Putamen (tissue), 1 donor: ENCODE measurements around the gene DLGAP1.
"Not testable (repeated sequence)": the region's sequence is repeated elsewhere in the genome, so short reads cannot be mapped to it uniquely, and the experiment has no call there.

Source experiments
- DNase-seq: peaks from one replicate; pipeline ENCODE4 v3.0.0-alpha.2; 2016; ENCODE audit warnings: low spot score

The DLGAP1 gene

DNA sequence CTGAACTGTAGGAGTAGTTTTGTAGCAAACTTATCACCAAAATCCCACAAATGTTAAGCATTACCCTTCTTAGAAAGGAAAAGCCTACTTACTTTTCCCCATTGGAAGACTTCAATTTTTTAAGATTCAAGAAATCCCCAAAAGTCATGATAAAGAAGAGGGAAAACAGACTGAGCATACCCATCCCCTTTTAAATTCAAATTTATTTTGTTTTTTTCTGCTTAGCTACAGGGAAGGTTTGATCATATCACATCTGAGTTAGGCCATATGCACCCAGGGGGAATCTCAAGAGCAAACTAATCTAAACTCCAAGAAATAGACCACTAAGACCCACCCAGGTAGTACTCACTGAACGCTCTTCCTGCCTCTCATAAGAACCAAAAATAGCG lies 830.6 kb downstream of the DLGAP1 start:
- no peak for DNase-seq

DNA sequence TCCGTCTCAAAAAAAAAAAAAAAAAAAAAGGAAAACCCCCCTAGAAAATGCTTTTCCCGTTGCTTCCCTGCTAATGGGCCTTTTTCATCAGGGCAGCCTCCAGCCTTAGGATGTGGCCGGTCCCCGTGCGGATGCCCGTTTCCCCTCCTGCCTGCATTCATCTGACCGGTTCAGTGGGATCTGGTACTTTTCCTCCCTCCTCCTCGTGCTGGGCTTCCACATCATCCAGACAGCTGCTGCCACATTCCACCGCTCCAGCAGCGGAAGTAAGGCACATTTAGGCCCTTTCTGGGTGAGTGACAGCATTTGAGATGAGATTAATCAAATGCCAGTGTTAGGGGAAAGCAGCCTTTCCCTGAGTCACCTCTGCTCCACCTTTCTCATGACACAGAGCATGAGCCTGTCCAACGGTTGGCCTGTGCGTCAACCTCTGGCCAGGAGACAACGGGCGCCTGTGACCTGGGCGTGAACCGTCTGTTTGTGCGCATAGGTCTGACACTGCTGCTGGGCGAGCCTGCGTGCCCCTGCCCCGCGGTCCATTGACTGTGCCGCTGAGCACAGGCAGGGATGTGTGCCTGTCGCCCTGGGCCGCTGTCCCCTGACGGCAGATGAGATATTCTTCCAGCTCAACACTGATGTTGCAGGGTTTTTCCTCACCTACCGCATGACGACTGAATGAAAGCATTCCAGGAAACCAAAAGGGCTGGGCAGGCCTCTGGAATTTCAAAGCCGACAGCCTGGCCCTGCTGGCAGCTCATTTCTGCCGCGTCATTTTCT lies 831.1 kb downstream of the DLGAP1 start:
- no peak for DNase-seq

DNA sequence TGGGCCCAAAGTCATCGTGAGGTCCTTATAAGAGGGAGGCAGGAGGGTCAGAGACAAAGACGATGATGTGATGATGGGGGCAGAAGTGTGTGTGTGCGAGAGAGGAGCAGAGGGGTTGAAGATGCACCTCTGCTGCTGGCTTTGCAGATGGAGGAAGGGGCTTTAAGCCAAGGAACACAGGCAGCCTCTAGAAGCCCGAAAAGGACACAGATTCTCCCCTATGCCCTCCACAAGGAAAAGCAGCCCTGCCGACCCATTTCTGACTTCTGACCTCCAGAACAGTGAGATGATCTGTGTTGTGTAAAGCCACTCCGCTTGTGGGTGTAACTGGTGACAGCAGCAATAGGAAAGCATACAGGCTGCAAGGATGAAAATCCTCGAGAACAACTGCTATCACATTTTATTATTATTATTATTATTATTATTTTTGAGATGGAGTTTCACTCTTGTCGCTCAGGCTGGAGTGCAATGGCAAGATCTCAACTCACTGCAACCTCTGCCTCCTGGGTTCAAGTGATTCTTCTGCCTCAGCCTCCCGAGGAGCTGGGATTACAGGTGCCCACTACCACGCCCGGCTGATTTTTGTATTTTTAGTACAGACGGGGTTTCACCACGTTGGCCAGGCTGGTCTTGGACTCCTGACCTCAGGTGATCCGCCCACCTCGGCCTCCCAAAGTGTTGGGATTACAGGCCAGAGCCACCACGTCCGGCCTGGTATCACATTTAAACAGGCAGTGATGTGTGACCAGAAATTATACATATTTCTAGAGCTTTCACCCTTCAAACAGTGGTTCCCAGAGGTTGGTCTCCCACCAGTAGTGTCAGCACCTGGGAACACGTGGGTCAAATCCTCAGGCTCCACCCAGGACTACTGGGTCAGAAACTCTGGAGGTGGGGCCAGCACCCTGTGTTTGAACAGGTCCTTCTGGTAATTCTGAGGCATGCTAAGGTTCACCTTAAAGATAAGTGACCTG lies 834.7 kb downstream of the DLGAP1 start:
- DNase-seq = no peak

DNA sequence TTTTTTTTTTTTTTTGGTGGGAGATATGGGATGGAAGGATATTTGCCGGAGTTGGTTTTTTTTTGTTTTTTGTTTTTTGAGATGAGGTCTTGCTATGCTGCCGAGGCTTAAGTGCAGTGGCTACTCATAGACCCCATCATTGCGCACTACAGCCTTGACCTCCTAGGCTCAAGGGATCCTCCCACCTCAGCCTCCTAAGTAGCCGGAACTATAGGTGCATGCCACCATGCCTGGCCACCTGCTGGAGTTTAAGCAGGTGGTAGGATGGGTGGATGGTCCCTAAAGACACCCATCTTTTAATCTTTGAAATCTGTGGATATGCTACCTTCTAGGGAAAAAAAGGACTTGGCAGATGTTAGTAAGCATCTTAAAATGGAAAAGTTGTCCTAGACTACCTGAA lies 835.4 kb downstream of the DLGAP1 start:
- DNase-seq = no peak

DNA sequence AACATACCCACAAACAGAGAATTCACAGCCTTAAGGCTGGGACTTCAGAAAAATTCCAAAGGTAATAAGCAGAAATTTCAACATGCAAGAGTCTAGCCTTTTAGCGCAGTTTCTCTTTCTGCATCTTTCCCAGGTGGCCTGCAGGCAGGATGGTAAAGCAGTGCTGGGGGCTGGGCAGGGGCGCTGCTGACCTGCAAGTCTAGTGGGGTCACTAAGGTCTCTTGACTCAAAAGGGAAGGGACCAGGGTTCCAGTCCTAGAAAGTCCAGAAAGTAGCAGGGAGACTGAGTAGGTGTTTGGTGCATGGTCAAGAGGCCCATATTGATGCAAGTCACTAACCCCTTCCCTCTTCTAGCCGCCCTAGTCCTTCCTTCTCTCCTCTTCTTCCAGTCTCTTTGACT lies 835.9 kb downstream of the DLGAP1 start:
- DNase-seq = no peak

DNA sequence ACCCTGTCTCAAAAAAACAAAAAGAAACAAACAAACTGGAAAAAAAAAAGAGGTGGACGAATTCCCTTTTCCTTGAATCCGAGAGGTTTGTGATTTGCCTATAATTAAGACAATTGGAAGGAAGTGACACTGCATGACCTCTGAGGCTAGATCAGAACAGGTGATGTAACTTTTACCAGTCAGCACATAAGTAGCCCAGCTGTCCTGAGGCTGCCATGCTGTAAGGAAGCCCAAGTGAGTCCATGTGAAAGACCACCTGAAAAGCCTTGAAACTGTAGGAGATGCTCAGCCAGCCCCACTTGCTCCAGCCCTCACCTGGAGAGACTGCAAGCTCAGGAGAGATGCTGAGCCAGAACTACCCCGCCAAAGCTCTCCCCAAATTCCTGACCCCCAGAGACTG lies 838.4 kb downstream of the DLGAP1 start:
- DNase-seq = no peak

DNA sequence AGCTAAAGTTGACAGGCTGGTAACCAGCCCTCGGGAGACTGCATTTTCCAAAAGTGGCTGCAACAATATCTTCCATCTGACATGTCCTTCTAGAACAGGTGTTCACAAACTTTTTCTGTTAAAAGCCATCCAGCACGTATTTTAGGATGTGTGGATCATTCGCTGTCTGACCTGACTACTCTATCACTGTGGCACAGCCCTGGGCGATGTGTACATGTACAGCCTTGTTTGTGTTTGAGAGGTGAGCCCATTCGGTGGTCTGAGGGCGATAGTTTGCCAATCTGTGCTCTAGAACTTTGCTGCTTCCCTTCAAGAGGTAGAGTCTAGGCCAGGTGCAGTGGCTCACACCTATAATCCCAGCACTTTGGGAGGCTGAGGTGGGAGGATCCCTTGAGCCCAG lies 839.0 kb downstream of the DLGAP1 start:
- no peak for DNase-seq

DNA sequence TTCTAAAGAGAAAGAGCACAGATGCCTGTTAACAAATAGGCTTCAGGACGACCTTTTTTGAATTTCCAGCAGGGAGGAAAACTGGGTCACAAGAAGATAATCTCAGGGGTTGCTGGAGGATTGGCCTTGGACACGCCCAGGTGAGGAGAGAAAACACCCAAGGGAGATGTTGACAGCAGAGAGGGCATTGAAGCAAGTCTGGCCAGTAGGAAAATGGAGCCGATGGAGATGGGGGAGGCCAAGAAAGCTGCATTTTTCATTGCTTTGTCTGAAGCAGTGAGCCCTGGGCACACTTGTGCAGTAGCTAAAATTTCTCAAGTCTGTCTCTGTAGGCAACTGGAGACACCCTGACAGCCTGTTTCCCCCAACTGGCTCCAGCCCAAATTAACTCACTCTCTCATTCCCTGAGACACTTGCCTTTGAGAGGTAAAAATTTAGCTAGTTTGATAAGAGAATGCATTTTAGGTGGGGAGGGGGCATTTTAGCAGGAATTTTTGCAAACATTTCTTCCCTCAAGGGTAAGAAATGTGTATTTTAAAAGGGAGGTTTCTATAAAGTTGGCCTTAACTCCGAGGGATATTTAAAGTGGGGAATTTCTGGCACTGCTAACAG lies 839.6 kb downstream of the DLGAP1 start:
- DNase-seq = no peak

DNA sequence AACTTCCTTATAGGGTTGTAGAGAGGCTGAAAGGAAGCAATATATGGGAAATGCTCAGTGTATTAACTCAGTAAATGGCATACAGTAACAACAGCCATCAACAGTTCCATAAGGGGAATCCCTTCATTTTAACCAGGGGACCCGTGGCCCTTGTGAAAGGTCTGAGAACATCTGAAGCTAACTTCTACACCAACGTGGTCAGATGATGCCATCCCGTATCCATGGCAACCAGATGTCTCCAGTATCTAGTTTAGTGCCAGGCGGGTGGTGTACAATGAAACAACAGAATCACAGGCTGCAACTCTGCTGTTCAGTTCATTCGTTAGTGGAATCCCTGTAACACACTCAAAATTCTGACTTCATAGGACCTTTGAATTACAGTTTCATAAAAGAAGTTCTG lies 842.8 kb downstream of the DLGAP1 start:
- DNase-seq = peak; percentile 47

DNA sequence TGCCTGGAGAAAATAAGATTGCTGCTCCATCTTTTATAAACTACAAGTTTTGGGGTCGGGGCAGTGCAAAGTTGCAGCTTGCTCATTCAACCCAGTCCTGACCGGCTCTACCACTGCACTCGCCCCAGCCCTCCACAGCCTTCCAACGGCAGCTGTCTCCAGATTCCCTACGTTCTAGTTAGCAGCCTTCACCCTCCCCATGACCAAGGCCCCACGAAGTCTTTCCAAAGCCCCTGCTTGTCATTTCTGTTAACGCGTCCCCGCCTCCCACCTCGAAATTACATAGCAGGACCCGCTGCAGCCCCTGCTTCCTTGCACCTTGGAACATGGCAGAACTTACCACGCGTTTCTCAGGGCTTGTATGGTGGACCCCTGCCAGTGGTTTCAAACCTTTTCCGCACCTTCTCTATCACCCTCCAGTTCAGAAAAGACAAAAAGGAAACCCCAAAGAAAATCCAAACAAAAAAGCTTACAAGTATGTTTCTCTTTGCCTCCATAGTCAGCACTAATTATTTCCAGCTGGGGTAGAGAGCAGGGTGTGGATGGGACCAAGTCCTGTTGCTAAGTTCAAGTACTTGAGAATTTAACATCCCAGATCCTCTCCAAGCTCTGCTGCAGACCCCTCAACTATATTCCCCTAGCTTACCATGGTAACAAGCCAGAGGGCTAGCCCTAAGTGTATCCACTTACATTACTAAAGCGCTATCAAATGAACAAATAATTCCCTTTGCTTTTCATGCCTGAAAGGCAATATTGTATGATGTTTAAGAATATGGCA lies 843.6 kb downstream of the DLGAP1 start:
- DNase-seq = no peak

DNA sequence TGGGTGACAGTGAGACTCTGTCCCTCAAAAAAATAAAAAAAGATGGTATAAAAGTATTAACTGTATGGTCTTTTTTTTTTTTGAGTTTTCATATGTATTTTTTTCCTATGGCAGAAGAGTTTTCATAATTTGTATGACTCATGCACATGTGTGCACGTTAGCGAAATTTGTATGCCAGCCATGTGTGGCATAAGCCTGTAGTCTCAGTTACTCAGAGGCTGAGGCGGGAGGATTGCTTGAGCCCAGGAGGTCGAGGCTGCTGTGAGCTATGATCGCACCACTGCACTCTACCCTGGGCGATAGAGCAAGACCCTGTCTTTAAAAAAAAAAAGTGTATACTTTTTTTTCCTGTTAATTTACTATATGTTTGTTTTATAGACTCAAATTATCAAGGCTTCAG lies 844.3 kb downstream of the DLGAP1 start:
- DNase-seq = no peak

DNA sequence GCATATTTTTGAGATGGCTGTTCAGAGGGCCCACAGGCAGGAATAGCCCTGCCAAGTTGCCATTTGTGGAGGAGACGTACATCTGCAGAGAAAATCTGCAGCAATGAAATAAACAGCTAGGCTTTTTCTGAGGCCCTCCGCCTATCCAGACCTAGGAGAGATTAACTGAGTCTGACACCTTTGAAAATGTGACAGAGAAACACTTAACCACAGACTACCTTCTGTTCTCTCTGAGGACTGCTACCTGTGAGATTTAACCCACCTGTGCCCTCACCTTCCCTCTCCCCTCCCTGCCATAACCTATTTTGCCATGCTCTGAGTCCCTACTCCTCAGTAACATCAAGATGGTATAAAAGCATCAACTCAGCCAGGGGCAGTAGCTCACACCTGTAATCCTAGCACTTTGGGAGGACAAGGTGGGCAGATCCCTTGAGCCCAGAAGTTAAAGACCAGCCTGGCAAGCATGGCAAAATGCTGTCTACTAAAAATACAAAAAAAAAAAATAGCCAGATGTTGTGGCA lies 844.9 kb downstream of the DLGAP1 start:
- no peak for DNase-seq

DNA sequence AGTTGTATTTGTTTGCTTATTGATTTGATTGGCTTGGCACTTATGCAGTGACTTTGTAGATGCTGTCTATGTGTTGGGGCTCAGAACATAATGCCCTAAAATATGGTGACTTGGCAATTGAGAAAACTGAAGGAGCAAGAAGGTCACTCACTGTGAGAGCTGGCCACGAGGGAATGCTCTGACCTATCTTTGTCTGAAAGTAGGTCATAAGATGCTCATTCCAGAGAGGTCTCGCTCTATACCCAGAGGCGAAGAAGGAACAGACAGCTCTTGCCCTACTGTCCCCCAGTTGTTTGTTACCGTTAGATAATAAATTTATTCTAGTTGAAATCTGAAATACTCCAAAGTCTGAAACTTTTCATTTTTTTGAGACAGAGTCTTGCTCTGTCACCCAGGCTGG lies 846.6 kb downstream of the DLGAP1 start:
- DNase-seq = no peak

DNA sequence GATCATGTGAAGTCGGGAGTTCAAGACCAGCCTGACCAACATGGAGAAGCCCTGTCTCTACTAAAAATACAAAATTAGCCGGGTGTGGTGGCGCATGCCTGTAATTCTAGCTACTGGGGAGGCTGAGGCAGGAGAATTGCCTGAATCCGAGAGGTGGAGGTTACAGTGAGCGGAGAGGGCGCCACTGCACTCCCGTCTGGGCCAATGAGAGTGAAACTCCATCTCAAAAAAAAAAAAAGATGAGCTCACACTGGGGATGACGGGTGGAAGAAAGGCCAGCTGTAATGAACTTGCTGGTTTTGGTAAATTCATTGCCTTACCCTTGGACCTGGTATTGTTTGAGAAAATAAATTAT lies 847.0 kb downstream of the DLGAP1 start:
- not testable (repeated sequence) for DNase-seq

DNA sequence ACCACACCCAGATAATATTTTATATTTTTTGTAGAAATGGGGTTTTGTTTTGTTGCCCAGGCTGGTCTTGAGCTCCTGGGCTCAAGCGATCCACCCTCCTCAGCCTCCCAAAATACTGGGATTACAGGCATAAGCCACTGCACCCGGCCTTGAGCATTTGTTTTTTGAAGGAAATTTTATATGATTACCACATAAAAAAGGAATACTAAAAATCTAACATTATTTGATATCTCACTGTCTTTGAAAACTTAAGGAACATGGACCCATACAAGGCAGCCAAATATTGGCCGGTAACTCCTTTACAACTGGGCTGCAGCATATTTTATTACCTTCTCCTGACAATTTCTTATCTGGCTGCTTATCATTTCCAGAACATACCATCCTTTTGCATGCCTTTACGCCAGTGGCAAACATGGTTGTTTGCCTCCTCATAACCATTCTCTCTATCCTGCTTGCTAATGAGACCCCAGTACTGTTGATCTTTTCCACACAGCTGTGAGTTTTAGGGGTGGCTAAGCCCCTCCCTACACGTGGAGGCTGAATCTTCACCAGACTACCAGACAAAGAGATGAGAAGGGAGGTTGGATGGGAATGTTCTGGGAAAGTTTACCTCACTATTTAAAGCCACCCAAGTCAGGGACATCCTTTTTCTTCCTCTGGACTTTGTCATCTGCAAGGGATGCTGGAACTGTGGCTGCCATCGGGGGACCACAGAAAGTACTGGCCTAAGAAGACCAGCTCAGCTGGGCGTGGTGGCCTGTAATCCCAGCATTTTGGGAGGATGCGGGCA lies 847.6 kb downstream of the DLGAP1 start:
- no peak for DNase-seq

DNA sequence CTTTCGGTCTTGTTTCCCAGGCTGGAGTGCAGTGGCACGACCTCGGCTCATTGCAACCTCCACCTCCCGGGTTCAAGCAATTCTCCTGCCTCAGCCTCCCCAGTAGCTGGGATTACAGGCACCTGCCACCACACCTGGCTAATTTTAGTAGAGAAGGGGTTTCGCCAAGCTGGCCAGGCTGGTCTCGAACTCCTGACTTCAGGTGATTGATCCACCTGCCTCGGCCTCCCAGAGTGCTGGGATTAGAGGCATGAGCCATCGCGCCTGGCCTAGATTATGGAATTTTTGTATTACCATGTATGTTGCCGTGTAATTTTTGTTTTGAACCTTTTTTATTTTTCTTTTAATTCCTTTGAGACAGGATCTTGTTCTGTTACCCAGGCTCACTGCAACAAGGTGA lies 848.2 kb downstream of the DLGAP1 start:
- DNase-seq = not testable (repeated sequence)

DNA sequence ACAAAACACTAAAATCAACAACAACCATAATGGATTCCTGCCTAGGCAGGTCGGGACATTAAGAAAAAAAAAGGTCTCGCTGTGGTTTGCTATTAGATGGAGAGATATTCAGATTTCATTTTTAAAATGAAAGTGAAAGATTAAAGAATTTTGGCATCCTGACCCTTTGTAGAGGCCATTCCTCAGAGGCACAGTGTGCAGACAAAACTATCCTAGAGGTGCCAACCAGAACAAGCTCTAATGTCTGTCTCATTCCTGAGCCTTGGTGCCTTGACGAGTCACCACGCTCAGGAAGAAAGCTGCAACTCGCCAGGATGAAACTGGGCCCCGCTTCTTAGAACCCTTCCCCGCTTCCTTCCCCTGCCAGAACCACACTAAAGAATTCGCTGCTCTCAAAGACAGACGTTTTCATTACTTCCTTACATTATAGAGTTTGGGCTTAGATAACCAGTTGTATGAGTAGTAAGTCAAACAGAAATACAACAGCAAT lies 849.1 kb downstream of the DLGAP1 start:
- no peak for DNase-seq

DNA sequence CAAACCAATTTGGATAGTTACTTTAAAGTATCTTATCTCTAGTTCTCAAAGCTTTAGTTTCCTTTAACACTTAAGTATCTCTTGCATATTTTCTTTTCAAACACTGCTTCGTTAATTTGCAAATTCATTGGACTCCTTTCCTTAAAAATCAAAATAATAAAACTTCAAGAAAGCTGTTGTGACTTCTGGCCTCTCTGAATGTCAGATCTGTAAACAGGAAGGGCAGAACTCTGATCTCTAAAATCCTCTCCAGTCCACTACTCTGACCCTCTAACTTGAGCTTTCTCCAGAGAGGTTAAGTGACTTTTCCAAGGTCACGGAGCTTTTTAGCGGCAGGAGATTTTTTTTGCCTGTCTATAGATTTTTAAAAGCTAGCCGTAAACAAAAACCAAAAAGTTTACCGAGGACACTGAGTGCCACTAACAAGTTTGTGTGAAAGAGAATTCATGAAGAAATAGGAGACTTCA lies 849.6 kb downstream of the DLGAP1 start:
- DNase-seq = no peak

DNA sequence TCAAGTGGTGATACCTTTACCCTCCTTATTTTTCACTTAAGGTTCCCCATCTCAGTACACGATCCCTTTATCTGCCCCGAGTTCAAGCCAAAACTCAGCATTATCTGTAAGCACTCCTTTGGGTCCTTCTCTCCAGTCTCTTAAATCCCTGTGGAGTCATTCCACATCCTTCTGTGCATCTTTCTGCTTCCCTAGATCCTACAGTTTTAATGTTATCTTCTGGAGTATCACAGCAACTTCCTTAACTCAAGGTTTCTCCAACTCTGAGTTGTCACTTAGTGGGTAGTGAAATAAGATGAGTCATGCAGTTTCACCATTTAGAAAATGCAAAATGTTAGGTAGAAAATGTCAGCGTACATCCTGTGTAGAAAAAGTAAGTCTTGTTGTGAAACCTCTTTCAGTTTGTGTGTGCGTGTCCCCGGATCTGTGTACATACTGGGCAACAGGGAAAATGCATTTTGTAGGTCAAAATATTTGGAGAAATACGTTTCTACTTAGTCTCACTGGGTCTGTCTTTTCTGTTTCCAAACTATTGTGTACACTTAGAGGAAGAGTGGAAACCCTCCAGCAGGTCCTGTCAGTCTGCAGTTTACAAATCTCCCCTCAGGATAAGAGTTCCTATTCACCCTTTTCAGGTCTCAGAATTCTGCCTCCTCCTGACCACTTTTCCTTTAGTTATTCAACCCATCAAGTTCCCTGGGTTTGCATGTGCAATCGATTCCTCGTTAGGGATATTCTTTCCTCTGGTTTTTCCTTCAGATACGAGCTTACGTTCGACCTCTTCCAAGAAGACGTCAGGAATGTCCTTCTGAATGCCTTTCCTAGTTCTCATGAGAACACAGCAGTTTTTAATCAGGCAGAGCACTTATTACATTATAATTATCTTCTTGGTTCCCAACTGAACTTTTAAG lies 850.4 kb downstream of the DLGAP1 start:
- no peak for DNase-seq

DNA sequence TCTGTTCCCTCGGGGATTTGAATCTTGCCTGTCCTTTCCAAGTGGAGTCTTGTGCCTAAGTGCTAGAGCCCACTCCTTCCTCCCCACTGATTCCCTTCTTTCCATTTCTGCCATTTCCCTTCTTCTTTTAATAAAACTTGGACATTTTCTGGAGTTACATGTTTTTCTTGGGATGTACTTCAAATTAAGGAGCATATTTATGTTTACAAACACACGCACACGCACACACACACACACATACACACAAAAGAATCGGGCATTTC lies 850.9 kb downstream of the DLGAP1 start:
- no peak for DNase-seq
